Measurements from ENCODE around the gene STXBP5. TPM values are rescaled to one million over a fixed set of nuclear protein-coding genes. Genes with fewer than 3 reads are reported as not detected.
A peak's percentile ranks its signal among the peaks of the same experiment; 100 is the strongest.

The STXBP5 gene
- total and polyA plus RNA-seq, 9 of the 15 experiments (the other 6 are each of a cell fraction or from before 2014, with no cell fraction given), result 23.3 to 172 (median 71.5) TPM

DNA sequence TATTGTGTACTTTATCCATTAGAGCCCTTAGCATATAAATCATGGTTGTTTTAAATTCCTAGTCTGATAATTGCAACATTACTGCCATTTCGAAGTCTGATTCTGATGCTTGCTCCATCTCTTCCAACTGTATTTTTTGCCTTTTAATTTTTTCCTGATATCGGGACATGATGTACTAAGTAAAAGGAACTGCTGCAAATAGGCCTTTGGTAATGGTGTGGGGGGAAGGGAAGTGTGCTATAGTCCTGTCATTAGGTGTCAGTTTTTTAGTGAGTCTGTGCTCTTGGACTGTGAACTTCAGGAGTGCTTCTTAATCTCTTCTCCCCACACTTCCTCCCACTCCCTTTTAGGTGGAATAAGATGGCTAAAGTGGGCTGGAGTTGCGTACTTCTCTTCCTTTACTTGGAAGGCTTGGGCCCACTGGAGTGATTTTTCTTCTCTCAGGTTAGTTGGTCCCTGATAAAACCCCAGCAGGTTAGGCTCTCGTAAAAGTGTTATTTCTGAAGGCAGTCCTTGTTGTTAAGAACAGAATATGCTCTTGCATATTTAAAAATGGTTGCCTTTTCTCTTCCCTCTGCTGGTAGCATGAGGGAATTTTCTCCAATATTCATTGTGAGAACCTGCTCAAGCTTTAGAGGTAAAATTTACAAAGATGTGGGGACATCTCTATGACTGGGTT, 18.1 kb downstream of the STXBP5 start (continued):
- TF ChIP-seq GTF2E2 (tag; IDR thresholded peaks at IDR 0.05) (no peak), ZNF280B (CRISPR knock-in tag; IDR thresholded peaks at IDR 0.05) (no peak), NR2C1 (IDR thresholded peaks at IDR 0.05) (no peak), NR2C1 (tag; IDR thresholded peaks at IDR 0.05) (peak; percentile 42; the same call in 1 of the 2 replicates), MBD2 (IDR thresholded peaks at IDR 0.05; ENCODE audit: borderline replicate concordance, low read depth) (peak; percentile 58; the same call in 1 of the 2 replicates), ZNF263 (CRISPR knock-in tag; IDR thresholded peaks at IDR 0.05; ENCODE audit: borderline replicate concordance) (no peak), NR3C1 (CRISPR knock-in tag; IDR thresholded peaks at IDR 0.05) (no peak), TARDBP (IDR thresholded peaks at IDR 0.05) (no peak), ZNF174 (CRISPR knock-in tag; IDR thresholded peaks at IDR 0.05) (no peak), THRAP3 (IDR thresholded peaks at IDR 0.05; ENCODE audit: borderline replicate concordance) (no peak), CC2D1A (IDR thresholded peaks at IDR 0.05) (peak; percentile 72; the same call in 1 of the 2 replicates), DDX20 (tag; IDR thresholded peaks at IDR 0.05; ENCODE audit: low read depth) (no peak), SMC3 (conservative IDR thresholded peaks at IDR 0.05; ENCODE audit: insufficient read depth, low read depth, low read length) (no peak)
- TF ChIP-seq, protein P1, sequence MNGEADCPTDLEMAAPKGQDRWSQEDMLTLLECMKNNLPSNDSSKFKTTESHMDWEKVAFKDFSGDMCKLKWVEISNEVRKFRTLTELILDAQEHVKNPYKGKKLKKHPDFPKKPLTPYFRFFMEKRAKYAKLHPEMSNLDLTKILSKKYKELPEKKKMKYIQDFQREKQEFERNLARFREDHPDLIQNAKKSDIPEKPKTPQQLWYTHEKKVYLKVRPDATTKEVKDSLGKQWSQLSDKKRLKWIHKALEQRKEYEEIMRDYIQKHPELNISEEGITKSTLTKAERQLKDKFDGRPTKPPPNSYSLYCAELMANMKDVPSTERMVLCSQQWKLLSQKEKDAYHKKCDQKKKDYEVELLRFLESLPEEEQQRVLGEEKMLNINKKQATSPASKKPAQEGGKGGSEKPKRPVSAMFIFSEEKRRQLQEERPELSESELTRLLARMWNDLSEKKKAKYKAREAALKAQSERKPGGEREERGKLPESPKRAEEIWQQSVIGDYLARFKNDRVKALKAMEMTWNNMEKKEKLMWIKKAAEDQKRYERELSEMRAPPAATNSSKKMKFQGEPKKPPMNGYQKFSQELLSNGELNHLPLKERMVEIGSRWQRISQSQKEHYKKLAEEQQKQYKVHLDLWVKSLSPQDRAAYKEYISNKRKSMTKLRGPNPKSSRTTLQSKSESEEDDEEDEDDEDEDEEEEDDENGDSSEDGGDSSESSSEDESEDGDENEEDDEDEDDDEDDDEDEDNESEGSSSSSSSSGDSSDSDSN (IDR thresholded peaks at IDR 0.05; ENCODE audit: borderline replicate concordance in 1 of 2, low read depth in 2 of 2, low read length in 2 of 2), result no peak
- TF ChIP-seq, protein P2, sequence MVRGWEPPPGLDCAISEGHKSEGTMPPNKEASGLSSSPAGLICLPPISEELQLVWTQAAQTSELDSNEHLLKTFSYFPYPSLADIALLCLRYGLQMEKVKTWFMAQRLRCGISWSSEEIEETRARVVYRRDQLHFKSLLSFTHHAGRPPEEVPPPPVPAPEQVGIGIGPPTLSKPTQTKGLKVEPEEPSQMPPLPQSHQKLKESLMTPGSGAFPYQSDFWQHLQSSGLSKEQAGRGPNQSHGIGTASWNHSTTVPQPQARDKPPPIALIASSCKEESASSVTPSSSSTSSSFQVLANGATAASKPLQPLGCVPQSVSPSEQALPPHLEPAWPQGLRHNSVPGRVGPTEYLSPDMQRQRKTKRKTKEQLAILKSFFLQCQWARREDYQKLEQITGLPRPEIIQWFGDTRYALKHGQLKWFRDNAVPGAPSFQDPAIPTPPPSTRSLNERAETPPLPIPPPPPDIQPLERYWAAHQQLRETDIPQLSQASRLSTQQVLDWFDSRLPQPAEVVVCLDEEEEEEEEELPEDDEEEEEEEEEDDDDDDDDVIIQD (CRISPR knock-in tag; IDR thresholded peaks at IDR 0.05), result no peak
- TF ChIP-seq, protein P3, sequence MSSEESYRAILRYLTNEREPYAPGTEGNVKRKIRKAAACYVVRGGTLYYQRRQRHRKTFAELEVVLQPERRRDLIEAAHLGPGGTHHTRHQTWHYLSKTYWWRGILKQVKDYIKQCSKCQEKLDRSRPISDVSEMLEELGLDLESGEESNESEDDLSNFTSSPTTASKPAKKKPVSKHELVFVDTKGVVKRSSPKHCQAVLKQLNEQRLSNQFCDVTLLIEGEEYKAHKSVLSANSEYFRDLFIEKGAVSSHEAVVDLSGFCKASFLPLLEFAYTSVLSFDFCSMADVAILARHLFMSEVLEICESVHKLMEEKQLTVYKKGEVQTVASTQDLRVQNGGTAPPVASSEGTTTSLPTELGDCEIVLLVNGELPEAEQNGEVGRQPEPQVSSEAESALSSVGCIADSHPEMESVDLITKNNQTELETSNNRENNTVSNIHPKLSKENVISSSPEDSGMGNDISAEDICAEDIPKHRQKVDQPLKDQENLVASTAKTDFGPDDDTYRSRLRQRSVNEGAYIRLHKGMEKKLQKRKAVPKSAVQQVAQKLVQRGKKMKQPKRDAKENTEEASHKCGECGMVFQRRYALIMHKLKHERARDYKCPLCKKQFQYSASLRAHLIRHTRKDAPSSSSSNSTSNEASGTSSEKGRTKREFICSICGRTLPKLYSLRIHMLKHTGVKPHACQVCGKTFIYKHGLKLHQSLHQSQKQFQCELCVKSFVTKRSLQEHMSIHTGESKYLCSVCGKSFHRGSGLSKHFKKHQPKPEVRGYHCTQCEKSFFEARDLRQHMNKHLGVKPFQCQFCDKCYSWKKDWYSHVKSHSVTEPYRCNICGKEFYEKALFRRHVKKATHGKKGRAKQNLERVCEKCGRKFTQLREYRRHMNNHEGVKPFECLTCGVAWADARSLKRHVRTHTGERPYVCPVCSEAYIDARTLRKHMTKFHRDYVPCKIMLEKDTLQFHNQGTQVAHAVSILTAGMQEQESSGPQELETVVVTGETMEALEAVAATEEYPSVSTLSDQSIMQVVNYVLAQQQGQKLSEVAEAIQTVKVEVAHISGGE (CRISPR knock-in tag; IDR thresholded peaks at IDR 0.05), result peak in 1 of 3 experiments; percentile 73; a peak in 2 of 6 replicates

All from K562 (cell line).